Mesothelial cell of epicardium (in vitro differentiated cells): ENCODE measurements around the gene RAD9A. TPM values are rescaled to one million over a fixed set of nuclear protein-coding genes. Genes with fewer than 3 reads are reported as not detected.

Experiments
- DNase-seq, 2 experiments: peaks; one replicate each; pipeline ENCODE4 v3.0.0; 2021; ENCODE audit warnings: low spot score in 2 of 2; ENCODE audit not compliant: unreplicated experiment in 2 of 2
- H3K27ac Mint-ChIP-seq: 2 replicates; pipeline ENCODE4 v1.8.0; 2021; ENCODE audit warnings: mixed read lengths
- H3K27me3 Mint-ChIP-seq: 2 replicates; pipeline ENCODE4 v1.8.0; 2021; ENCODE audit warnings: low read depth, mixed read lengths
- H3K36me3 Mint-ChIP-seq: 2 replicates; pipeline ENCODE4 v1.8.0; 2021; ENCODE audit warnings: mixed read lengths
- H3K4me1 Mint-ChIP-seq: 2 replicates; pipeline ENCODE4 v1.8.0; 2021; ENCODE audit warnings: mixed read lengths
- H3K4me3 Mint-ChIP-seq: 2 replicates; pipeline ENCODE4 v1.8.0; 2021; ENCODE audit warnings: mild to moderate bottlenecking, moderate library complexity, mixed read lengths
- H3K9me3 Mint-ChIP-seq: 2 replicates; pipeline ENCODE4 v1.8.0; 2021; ENCODE audit warnings: mixed read lengths
- CTCF ChIP-seq: fragments of 200-600 bp; sonication (generic); IDR thresholded peaks from one replicate; pipeline ENCODE4 v1.5.0; 2021; ENCODE audit warnings: antibody characterized with exemption; ENCODE audit not compliant: unreplicated experiment
- total RNA-seq: library from RNA; stranded (reverse); gene quantifications from 3 replicates; pipeline ENCODE4 v1.2.1, GENCODE V29; 2021

RAD9A gene
- total RNA-seq, 1 donor from 2014 or later = 44.7 TPM

- peak; percentile 23 for TF ChIP-seq CTCF
- Mint-ChIP-seq H3K4me3 (peak overlapping the region; percentile 51), H3K27me3 (peaks cover 11% of the 10 kb centered on the region), H3K27ac (peak overlapping the region; percentile 83), H3K36me3 (no peaks in the 10 kb centered on the region), H3K9me3 (no peaks in the 10 kb centered on the region), H3K4me1 (peaks cover 25% of the 10 kb centered on the region)
- no peak for DNase-seq
These were observed 2.3 kb upstream of the RAD9A start for GRCh38 chr11:67389477-67389876.

GRCh38 chr11:67390947-67391303, 861 bp upstream of the RAD9A start:
- H3K4me1 Mint-ChIP-seq = peaks cover 25% of the 10 kb centered on the region
- peak overlapping the region; percentile 79 for H3K4me3 Mint-ChIP-seq
- peak overlapping the region; percentile 96 for H3K27ac Mint-ChIP-seq
- peaks cover under 1% of the 10 kb centered on the region for H3K27me3 Mint-ChIP-seq
- no peak for TF ChIP-seq CTCF
- no peaks in the 10 kb centered on the region for H3K36me3 Mint-ChIP-seq
- DNase-seq = no peak
- H3K9me3 Mint-ChIP-seq = no peaks in the 10 kb centered on the region

- TF ChIP-seq CTCF = no peak
- no peaks in the 10 kb centered on the region for H3K36me3 Mint-ChIP-seq
- peaks cover 28% of the 10 kb centered on the region for H3K4me1 Mint-ChIP-seq
- no peaks in the 10 kb centered on the region for H3K9me3 Mint-ChIP-seq
- no peak for DNase-seq
- H3K27ac Mint-ChIP-seq = peak overlapping the region; percentile 82
- no peaks in the 10 kb centered on the region for H3K27me3 Mint-ChIP-seq
- peak overlapping the region; percentile 79 for H3K4me3 Mint-ChIP-seq
These were observed 463 bp downstream of the RAD9A start for GRCh38 chr11:67392183-67392715.

- no peaks in the 10 kb centered on the region for H3K27me3 Mint-ChIP-seq
- no peaks in the 10 kb centered on the region for H3K9me3 Mint-ChIP-seq
- no peak for DNase-seq
- peak overlapping the region; percentile 79 for H3K4me3 Mint-ChIP-seq
- peaks cover 28% of the 10 kb centered on the region for H3K4me1 Mint-ChIP-seq
- peaks cover 2% of the 10 kb centered on the region for H3K36me3 Mint-ChIP-seq
- H3K27ac Mint-ChIP-seq = no peak overlapping the region
- TF ChIP-seq CTCF = no peak
These were observed 1.7 kb downstream of the RAD9A start for GRCh38 chr11:67393437-67393836.

GRCh38 chr11:67393990-67394389, 2.2 kb downstream of the RAD9A start:
- no peak for TF ChIP-seq CTCF
- Mint-ChIP-seq H3K27ac (no peak overlapping the region), H3K36me3 (peaks cover 2% of the 10 kb centered on the region), H3K27me3 (no peaks in the 10 kb centered on the region), H3K4me3 (peak overlapping the region; percentile 32), H3K4me1 (peaks cover 28% of the 10 kb centered on the region), H3K9me3 (no peaks in the 10 kb centered on the region)
- no peak for DNase-seq
